Choroid plexus epithelial cell (primary cell): ENCODE data around the gene IGF1.

Source experiments
- DNase-seq: peaks from one replicate; pipeline ENCODE4 v3.0.0-alpha.2; 2010; ENCODE audit warnings: low read depth
- H3K4me3 ChIP-seq: 2 replicates; pipeline ENCODE4 v1.5.1; 2011; ENCODE audit warnings: low read depth, mild to moderate bottlenecking, control low read depth, low read length, moderate library complexity
- TF ChIP-seq, protein P1 (sequence below): conservative IDR thresholded peaks from 2 replicates; pipeline ENCODE4 v1.5.1; 2011; ENCODE audit warnings: low read depth, mild to moderate bottlenecking, control low read depth, inconsistent platforms, low read length, moderate library complexity

The IGF1 gene

GRCh38 chr12:102475355-102475754 is 5.0 kb downstream of the IGF1 start:
- DNase-seq, result no peak
- H3K4me3 ChIP-seq, result no peak overlapping the region
- TF ChIP-seq, protein P1, sequence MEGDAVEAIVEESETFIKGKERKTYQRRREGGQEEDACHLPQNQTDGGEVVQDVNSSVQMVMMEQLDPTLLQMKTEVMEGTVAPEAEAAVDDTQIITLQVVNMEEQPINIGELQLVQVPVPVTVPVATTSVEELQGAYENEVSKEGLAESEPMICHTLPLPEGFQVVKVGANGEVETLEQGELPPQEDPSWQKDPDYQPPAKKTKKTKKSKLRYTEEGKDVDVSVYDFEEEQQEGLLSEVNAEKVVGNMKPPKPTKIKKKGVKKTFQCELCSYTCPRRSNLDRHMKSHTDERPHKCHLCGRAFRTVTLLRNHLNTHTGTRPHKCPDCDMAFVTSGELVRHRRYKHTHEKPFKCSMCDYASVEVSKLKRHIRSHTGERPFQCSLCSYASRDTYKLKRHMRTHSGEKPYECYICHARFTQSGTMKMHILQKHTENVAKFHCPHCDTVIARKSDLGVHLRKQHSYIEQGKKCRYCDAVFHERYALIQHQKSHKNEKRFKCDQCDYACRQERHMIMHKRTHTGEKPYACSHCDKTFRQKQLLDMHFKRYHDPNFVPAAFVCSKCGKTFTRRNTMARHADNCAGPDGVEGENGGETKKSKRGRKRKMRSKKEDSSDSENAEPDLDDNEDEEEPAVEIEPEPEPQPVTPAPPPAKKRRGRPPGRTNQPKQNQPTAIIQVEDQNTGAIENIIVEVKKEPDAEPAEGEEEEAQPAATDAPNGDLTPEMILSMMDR, result no peak

DNA sequence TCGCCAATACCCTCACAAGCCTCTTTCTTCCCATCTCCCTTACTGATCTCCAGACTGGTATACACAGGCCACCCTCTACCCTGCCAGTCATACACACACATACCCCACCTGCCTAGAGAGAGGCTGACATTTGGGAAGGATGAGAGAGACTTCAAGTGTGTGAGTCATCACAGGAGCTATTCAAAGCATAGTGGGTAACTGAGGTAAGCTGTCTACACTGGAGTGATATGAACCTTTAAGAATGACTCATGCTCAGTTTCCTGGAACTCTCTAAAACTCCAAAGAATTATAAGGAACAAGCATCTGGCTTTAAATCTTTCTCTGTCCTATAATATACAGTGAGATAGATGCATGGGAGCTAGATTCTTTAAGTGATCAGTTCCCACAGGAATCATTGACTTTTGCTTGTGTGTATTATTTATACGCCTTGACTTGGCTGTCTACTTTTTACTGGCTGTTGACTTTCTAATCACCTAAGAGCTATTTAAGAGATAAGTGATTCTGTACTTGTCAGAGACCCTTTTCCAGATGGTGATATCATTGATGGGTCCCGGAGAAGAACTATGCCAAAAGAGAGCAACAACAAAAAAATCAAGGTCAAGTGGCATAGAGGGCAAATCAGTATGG is 5.8 kb downstream of the IGF1 start:
- peak; percentile 15 for DNase-seq
- TF ChIP-seq, protein P1, result no peak
- H3K4me3 ChIP-seq, result no peak overlapping the region

DNA sequence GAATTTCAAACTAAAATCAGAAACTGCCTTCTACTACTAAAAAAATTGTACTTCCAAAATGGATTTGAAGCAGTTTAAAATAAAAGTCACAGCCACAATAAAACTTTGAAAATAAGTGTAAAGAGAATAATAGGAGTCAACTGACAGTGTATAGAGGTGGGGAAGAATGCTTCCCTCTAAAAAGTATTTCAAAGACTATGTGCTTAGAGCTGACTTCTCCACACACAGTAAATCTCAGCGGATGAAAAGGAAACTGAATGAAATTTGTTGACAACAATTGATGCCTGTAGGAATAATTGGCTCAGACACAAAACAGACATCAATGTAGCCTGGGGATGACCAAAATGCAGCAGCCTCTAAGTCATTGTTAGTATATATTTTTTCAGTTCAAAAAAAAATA is 7.9 kb downstream of the IGF1 start:
- TF ChIP-seq, protein P1, result no peak
- no peak for DNase-seq
- no peak overlapping the region for H3K4me3 ChIP-seq

DNA sequence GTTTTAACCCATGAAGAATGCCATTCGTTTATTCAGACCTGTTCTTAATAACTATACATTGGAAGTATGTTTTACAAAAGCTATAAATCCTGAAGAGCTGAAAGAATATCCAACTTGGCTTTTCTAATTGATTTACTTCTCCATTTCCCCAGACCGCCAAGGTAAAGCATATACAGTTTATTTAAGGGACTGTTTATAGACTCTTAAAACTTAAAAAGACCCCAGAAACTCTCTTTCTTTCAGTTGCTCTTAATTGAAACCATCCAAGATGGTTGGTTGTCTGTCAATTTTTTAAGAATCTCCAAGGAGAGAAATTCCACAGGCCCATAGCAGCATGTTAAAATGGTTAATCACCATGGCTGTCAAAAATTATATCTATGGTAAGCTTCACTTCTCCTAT is 8.8 kb downstream of the IGF1 start:
- no peak for DNase-seq
- H3K4me3 ChIP-seq, result no peak overlapping the region
- TF ChIP-seq, protein P1, result no peak

- DNase-seq, result no peak
- TF ChIP-seq, protein P1, result no peak
- no peak overlapping the region for H3K4me3 ChIP-seq
Measured at GRCh38 chr12:102470945-102471344, 9.4 kb downstream of the IGF1 start.

DNA sequence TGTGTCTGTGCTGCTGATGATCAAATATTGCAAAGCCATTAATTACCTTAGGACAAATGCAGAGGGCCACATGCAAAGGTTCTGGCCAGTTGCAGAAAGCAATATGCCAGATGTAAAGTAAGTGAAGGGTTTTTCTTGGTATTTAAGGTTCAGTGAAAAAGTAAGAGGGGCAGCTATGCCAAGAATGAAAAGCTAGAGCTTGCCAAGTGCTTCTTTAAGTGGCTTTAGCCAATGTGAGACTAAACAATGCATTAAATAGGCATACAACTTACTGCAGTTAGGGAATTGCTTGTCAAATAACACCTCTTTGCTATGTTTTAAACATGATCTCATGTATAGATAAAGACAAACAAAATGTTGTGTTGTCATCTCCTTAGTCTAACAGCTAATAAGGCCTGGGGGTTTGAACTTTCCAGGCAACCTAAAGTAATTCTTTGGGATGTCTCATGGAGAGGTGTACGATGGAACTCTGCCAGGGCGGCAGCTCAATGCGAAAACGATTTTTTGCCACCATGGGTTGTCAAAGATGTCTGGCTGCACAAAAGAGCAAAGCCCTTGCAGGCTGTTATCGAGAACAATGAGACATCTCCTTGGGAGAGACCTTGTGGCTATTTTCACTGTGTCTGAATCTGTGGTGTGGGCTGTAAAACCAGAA is 12.0 kb downstream of the IGF1 start:
- TF ChIP-seq, protein P1, result no peak
- no peak for DNase-seq
- no peak overlapping the region for H3K4me3 ChIP-seq
